ENCODE results near the gene CDH2.

DNA sequence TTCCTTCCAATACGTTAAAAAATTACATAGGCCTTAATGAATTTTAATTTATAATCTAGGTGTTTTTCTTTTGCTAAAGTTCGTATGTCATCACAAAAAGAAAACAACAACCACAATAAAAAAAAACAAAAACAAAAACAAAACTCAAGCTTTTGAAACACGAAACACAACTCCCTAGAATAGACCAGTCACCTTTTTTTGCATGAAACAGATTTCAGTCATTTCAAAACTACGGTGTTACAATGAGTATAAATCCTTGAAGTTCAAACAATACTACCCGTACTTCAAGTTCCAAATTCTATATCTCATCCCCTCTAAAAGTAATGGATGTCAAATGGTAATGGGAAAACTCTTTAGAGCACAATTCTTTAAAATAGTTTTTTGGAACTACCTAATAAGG lies 142.4 kb downstream of the CDH2 start:
- TF ChIP-seq POLR2A (IDR thresholded peaks at IDR 0.05; ENCODE audit: low read depth, low read length) (no peak), POLR2AphosphoS5 (IDR thresholded peaks at IDR 0.05; ENCODE audit: low read depth, low read length) (no peak), TAF1 (IDR thresholded peaks at IDR 0.05; ENCODE audit: low read depth, low read length) (no peak)

Measured in GM12891 (cell line).